Esophagus squamous epithelium (tissue), 5 donors: Measurements from ENCODE around the gene DPH7. TPM values are rescaled to one million over a fixed set of nuclear protein-coding genes. Genes with fewer than 3 reads are reported as not detected.
A peak's percentile ranks its signal among the peaks of the same experiment; 100 is the strongest.

ENCODE experiments used
- DNase-seq: peaks from one replicate; lab custom pipeline; 2025; lab: John Stamatoyannopoulos, UW
- H3K27ac ChIP-seq, 4 donors: fragments of 200-600 bp; sonication (generic); one replicate each; pipeline ENCODE4 v1.5.1; 2016 to 2019; ENCODE audit warnings: mild to moderate bottlenecking in 1 of 4
- H3K27me3 ChIP-seq, 4 donors: fragments of 200-600 bp; sonication (generic); 1 replicate in 3 of 4; 2 replicates in 1 of 4; pipeline versions ENCODE4 v1.5.1 to v1.6.0; 2017 to 2021; ENCODE audit warnings: antibody characterized with exemption in 1 of 4
- H3K36me3 ChIP-seq, 3 donors: fragments of 200-600 bp; sonication (generic); one replicate each; pipeline ENCODE4 v1.5.1; 2016 to 2019
- H3K4me1 ChIP-seq, 3 donors: fragments of 200-600 bp; sonication (generic); one replicate each; pipeline ENCODE4 v1.5.1; 2017 to 2019
- H3K4me3 ChIP-seq, 4 donors: fragments of 200-600 bp; sonication (generic); 1 replicate in 3 of 4; 2 replicates in 1 of 4; pipeline ENCODE4 v1.5.1; 2016 to 2019; ENCODE audit warnings: mild to moderate bottlenecking in 2 of 4, moderate library complexity in 1 of 4
- H3K9me3 ChIP-seq, 3 donors: fragments of 200-600 bp; sonication (generic); one replicate each; pipeline ENCODE4 v1.5.1; 2016 to 2019
- POLR2A ChIP-seq, 4 donors: fragments of 450-650 bp; IDR thresholded peaks; one replicate each; pipeline ENCODE4 v1.6.1; 2017; ENCODE audit warnings: antibody characterized with exemption in 4 of 4, mild to moderate bottlenecking in 4 of 4, moderate library complexity in 3 of 4
- WGBS, 2 donors: methylation state at CpG; one replicate each; pipeline ENCODE4 v1.1.5; 2018; 5-methylcytosine and 5-hydroxymethylcytosine counted together
- intact Hi-C: fragments of 100-400 bp; cut with DNase I; formaldehyde crosslinking; loops from one replicate; pipeline ENCODE4 v1.15.0; 2022
- total RNA-seq, 4 donors: library from RNA; depleted of rRNA; stranded (reverse); fragments of >200 nt; gene quantifications; one replicate each; pipeline ENCODE4 v1.1.0, GENCODE V29; 2016
- TF ChIP-seq, protein P1 (sequence below), 6 experiments: fragments of 450-650 bp in 4 of 6; fragments of 200-600 bp in 2 of 6; sonication (generic) in 2 of 6; IDR thresholded peaks; one replicate each; pipeline ENCODE4 v1.5.1; 2016 to 2019; ENCODE audit warnings: antibody characterized with exemption in 6 of 6, mild to moderate bottlenecking in 4 of 6, moderate library complexity in 4 of 6
- donor health status: DM: yes; HTN: yes; CAD: no.

DPH7 gene
- total RNA-seq, 4 donors from 2014 or later = 13.4 to 32.2 (median 21.7) TPM

DNA sequence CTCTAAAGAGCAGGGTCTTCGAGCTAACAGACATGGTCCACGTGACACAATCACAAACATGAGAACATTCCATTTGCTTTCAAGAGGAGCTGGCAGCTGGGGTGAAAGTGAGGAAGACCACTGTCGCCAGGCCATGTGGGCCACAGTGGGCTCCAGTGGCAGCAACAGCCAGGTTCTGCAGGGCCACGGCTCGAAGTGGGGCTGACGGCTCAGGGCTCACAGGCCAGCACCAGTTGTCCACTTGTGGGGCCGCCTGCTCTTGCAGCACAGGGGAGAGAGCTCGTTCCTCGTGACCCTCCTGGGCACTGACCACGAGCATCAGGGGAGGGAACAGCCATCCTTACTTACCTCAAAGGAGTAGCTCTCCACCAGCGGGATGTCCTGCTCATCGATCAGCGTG lies 9.6 kb upstream of the DPH7 start:
- Histone ChIP-seq H3K27me3 (no peaks in the 10 kb centered on the region), H3K4me3 (no peak overlapping the region), H3K9me3 (no peaks in the 10 kb centered on the region), H3K27ac (no peak overlapping the region), H3K36me3 (peaks cover 19 to 54% (median 22%) of the 10 kb centered on the region in 3 donors), H3K4me1 (peaks cover 16 to 35% (median 19%) of the 10 kb centered on the region in 3 donors)
- no peak for DNase-seq
- WGBS, 2 donors = 93 to 95% methylated on average over 4 to 10 of the region's 13 CpGs
- intact Hi-C loops = no loop called here
- TF ChIP-seq, protein P1, sequence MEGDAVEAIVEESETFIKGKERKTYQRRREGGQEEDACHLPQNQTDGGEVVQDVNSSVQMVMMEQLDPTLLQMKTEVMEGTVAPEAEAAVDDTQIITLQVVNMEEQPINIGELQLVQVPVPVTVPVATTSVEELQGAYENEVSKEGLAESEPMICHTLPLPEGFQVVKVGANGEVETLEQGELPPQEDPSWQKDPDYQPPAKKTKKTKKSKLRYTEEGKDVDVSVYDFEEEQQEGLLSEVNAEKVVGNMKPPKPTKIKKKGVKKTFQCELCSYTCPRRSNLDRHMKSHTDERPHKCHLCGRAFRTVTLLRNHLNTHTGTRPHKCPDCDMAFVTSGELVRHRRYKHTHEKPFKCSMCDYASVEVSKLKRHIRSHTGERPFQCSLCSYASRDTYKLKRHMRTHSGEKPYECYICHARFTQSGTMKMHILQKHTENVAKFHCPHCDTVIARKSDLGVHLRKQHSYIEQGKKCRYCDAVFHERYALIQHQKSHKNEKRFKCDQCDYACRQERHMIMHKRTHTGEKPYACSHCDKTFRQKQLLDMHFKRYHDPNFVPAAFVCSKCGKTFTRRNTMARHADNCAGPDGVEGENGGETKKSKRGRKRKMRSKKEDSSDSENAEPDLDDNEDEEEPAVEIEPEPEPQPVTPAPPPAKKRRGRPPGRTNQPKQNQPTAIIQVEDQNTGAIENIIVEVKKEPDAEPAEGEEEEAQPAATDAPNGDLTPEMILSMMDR (IDR thresholded peaks at IDR 0.05) = no peak
- no peak for TF ChIP-seq POLR2A (IDR thresholded peaks at IDR 0.05)

DNA sequence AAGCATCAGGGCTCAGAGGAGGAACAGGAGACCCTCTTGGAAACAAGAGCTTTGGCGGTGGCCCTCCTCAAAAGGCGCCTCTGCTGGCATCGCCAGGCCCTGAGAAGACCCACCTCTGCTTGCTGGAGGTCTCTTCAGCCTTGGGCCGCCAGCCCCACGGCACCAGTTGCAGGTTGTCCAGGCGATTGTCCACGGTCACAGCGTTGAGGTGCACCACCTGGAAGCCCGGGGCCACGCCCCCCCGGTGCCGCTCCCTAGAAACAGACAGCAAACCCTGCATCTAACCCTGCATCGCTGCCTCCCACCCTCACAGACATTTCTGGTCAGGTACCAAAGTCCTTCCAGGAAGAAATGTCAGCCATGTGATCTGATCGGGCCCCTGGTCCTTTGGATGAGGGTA lies 8.1 kb upstream of the DPH7 start:
- H3K36me3 ChIP-seq = peaks cover 22 to 69% (median 32%) of the 10 kb centered on the region in 3 donors

DNA sequence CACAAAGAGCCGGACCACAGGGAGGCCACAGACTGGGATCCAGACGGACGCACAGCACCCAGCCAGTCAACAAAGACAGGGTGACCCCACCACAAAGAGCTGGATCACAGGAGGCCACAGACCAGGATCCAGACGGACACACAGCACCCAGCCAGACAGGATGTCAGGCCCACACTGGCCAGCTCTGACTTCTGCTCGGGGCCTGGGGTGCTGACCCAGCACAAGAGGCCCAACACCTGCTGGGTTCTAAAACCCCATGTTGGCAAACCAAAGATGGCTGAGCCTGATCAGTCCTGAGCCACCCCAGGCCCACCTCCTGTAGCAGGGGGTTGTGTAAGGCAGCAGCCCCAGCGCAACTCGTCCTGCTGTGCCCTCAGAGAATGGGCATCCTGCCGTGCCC lies 5.2 kb upstream of the DPH7 start:
- intact Hi-C loops = no loop called here
- Histone ChIP-seq H3K27ac (no peak overlapping the region), H3K9me3 (no peaks in the 10 kb centered on the region), H3K27me3 (no peaks in the 10 kb centered on the region), H3K36me3 (peaks cover 28 to 82% (median 32%) of the 10 kb centered on the region in 3 donors), H3K4me1 (peaks cover 9 to 25% (median 12%) of the 10 kb centered on the region in 3 donors), H3K4me3 (no peak overlapping the region)
- TF ChIP-seq POLR2A (IDR thresholded peaks at IDR 0.05) = no peak
- TF ChIP-seq, protein P1 (IDR thresholded peaks at IDR 0.05) = no peak
- no peak for DNase-seq
- WGBS, 2 donors = 60 to 95% methylated on average over 3 to 4 of the region's 8 CpGs

More for the DNA sequence above, 8.1 kb upstream of the DPH7 start:
- WGBS, 2 donors = 93 to 100% methylated on average over 2 to 3 of the region's 14 CpGs
- TF ChIP-seq POLR2A (IDR thresholded peaks at IDR 0.05) = no peak
- TF ChIP-seq, protein P1 (IDR thresholded peaks at IDR 0.05) = no peak
- intact Hi-C loops = no loop called here
- no peaks in the 10 kb centered on the region for H3K27me3 ChIP-seq
- DNase-seq = no peak
- H3K27ac ChIP-seq = no peak overlapping the region
- H3K4me3 ChIP-seq = no peak overlapping the region
- no peaks in the 10 kb centered on the region for H3K9me3 ChIP-seq
- H3K4me1 ChIP-seq = peaks cover 16 to 30% (median 19%) of the 10 kb centered on the region in 3 donors

DNA sequence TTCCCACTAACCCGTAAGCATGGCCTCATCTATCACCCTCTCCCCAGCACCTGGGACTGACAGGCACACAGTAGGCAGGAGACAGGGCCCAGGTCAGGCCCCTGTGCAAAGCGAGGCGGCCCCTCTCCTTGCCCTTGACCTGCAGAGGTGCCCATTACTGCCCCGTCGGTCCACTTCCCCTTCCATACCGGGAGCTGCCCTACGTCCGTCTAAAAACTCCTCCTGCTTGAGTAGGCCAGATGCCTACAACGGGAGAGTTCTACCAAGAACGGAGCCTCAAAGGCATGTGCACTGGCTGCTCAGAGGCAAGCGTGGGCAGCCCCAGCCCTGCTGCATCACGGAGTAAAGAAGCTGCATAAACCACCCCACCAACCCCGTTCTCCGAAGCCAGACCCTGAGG lies 4.6 kb upstream of the DPH7 start:
- H3K4me3 ChIP-seq = no peak overlapping the region
- no peak for DNase-seq
- peaks cover 6 to 20% (median 8%) of the 10 kb centered on the region in 3 donors for H3K4me1 ChIP-seq
- TF ChIP-seq, protein P1 (IDR thresholded peaks at IDR 0.05) = no peak
- TF ChIP-seq POLR2A (IDR thresholded peaks at IDR 0.05) = no peak
- intact Hi-C loops = no loop called here
- 86 to 89% methylated on average over 7 of the region's 14 CpGs for WGBS, 2 donors
- no peaks in the 10 kb centered on the region for H3K27me3 ChIP-seq
- H3K36me3 ChIP-seq = peaks cover 28 to 77% (median 32%) of the 10 kb centered on the region in 3 donors
- H3K27ac ChIP-seq = no peak overlapping the region
- no peaks in the 10 kb centered on the region for H3K9me3 ChIP-seq

DNA sequence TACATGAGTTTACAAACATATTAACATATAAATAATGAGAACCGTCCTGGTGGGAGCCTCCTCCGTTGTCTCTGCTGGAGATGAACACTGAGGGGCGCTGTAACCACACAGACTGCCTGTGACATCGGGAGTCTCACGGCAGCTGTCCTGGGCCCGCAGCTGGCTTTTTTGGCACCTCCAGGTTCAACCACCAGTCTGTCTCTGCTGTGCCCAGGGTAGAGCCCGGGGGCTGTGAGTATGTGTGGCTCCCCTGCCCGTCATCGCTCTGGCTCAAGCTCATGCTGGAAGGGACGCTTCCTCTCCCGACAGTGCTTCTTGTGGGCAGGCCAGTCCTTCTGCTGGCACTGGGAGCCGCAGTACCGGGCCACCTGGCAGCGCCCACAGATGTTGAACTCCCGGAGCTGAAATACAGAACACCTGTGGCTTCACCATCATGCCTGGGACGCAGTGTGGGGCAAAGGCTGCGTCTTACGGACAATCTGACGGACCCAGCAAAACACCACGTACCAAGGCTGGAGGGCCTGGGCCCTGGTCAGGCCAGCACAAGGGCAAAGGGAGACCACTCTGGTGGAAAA lies 3.6 kb upstream of the DPH7 start:
- H3K4me3 ChIP-seq = no peak overlapping the region
- peaks cover 13 to 25% (median 15%) of the 10 kb centered on the region in 3 donors for H3K4me1 ChIP-seq
- intact Hi-C loops = no loop called here
- DNase-seq = no peak
- no peak overlapping the region for H3K27ac ChIP-seq
- WGBS, 2 donors = 65 to 75% methylated on average over 6 to 18 of the region's 20 CpGs
- peaks cover 22 to 67% (median 26%) of the 10 kb centered on the region in 3 donors for H3K36me3 ChIP-seq
- no peaks in the 10 kb centered on the region for H3K9me3 ChIP-seq
- no peaks in the 10 kb centered on the region for H3K27me3 ChIP-seq
- TF ChIP-seq, protein P1 (IDR thresholded peaks at IDR 0.05) = peak in 3 of 6 experiments; percentile 17 to 43 (median 27)
- no peak for TF ChIP-seq POLR2A (IDR thresholded peaks at IDR 0.05)
